Cardiac septum (tissue), 1 donor: ENCODE results near the gene ITM2A. TPM values are rescaled to one million over a fixed set of nuclear protein-coding genes. Genes with fewer than 3 reads are reported as not detected.

Experiments
- DNase-seq: peaks from one replicate; pipeline ENCODE4 v3.0.0-alpha.2; 2020; ENCODE audit warnings: low spot score
- intact Hi-C: fragments of 100-400 bp; cut with DNase I; formaldehyde crosslinking; loops from one replicate; pipeline ENCODE4 v1.14.0; 2022
- total RNA-seq: library from RNA; stranded (reverse); fragmentation: NEBNext Ultra II Directional; extraction: Animal tissue kit (Norgen Biotek cat#: 25700); gene quantifications from one replicate; pipeline ENCODE4 v1.2.1, GENCODE V29; 2021
- donor health status: DM: no; HTN: no; CAD: no.

ITM2A gene
- total RNA-seq, 1 donor from 2014 or later: 57.8 TPM

DNA sequence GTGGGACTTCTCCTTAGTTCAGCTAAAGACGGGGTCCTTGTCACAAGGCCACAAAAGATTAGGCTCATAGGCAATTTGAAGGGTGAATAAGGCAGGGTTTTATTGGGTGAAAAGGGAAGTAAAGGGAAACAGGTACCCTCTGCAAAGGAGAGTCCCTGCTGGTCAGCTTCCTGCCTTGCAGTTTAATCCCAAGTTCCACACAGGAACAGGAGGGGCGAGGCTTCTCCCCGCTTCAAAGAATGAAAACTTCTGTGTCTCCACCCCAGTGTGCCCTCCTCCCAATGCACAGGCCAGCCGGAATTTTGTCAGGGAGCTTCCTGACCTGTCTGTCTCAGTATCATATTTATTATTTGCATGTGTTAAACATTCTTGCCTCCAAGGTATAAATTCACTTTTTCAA is 37.1 kb downstream of the ITM2A start:
- DNase-seq: no peak
- intact Hi-C loops: no loop called here

DNA sequence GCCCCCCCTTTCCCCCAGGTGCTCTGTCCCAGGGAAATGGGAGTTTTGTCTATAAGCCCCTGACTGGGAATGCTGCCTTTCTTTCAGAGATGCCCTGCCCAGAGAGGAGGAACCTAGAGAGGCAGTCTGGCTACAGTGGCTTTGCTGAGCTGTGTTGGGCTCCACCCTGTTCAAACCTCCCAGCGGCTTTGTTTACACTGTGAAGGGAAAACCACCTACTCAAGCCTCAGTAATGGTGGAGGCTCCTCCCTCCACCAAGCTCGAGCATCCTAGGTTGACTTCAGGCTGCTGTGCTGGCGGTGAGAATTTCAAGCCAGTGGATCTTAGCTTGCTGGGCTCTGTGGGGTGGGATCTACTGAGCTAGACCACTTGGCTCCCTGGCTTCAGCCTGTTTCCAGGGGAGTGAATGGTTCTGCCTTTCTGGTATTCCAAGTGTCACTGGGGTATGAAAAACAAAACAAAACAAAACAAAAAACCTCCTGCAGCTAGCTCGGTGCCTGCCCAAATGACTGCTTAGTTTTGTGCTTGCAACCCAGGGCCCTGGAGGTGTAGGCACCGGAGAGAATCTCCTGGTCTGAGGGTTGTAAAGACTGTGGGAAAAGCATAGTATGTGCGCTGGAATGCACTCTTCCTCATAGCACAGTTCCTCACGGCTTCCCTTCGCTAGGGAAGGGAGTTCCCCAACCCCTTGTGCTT is 41.7 kb downstream of the ITM2A start:
- no peak for DNase-seq
- intact Hi-C loops: no loop called here

Other genes with a start within 250 kb of the ITM2A start
- gene GPR174, start 222.6 kb downstream of the ITM2A start, total RNA-seq: 0.24 TPM